ENCODE data around the gene SMIM23. TPM values are rescaled to one million over a fixed set of nuclear protein-coding genes. Genes with fewer than 3 reads are reported as not detected.

Gene SMIM23
- total RNA-seq, 2 donors from 2014 or later: not detected

DNA sequence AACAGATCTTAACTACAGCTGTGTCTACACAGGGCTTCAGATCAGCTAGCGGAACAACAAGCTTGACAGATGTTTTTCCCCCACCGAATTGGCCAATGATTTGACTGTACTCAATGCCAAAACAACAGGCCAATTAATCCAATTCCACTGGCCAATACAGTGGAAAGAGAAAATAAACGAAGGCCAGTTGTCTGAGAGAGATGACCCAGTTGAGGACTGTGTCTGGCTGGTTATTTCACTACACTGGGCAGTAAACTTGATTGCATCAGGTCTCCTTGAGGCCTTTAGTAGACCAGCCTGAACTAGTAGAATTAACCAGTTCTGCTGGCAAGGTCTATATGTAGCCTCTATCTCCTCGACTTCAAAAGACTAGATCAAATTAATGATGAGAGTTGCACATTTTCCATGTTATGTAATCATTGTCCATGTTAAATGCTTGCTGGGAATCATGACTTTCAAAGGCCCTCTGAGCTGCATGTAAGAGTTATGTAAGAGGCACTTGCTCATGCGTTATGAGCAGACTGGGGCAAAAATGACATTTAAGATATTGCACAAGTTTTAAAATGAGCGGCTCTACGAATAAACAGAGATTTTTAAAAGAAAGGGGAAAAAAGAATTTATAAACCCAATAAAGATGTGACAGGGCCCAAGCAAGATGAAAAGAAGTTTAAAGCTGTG is 28.3 kb downstream of the SMIM23 start:
- WGBS, 2 donors: 80 to 89% methylated on average over 7 of the region's 7 CpGs
- H3K27ac ChIP-seq: no peak overlapping the region
- H3K36me3 ChIP-seq (replicated peaks in 1 of 2; ENCODE audit: insufficient read depth in 1 of 2, low read depth in 2 of 2): no peaks in the 10 kb centered on the region
- no peaks in the 10 kb centered on the region for H3K27me3 ChIP-seq
- peaks cover 0 to 16% (median 0%) of the 10 kb centered on the region in 3 donors for H3K9me3 ChIP-seq
- intact Hi-C loops (cut with DNase I): no loop called here
- no peaks in the 10 kb centered on the region for H3K4me1 ChIP-seq
- TF ChIP-seq POLR2A (IDR thresholded peaks at IDR 0.05): no peak
- TF ChIP-seq, protein P1, sequence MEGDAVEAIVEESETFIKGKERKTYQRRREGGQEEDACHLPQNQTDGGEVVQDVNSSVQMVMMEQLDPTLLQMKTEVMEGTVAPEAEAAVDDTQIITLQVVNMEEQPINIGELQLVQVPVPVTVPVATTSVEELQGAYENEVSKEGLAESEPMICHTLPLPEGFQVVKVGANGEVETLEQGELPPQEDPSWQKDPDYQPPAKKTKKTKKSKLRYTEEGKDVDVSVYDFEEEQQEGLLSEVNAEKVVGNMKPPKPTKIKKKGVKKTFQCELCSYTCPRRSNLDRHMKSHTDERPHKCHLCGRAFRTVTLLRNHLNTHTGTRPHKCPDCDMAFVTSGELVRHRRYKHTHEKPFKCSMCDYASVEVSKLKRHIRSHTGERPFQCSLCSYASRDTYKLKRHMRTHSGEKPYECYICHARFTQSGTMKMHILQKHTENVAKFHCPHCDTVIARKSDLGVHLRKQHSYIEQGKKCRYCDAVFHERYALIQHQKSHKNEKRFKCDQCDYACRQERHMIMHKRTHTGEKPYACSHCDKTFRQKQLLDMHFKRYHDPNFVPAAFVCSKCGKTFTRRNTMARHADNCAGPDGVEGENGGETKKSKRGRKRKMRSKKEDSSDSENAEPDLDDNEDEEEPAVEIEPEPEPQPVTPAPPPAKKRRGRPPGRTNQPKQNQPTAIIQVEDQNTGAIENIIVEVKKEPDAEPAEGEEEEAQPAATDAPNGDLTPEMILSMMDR (IDR thresholded peaks at IDR 0.05): no peak
- H3K4me3 ChIP-seq: no peak overlapping the region
- ATAC-seq: no peak
- DNase-seq: no peak

GRCh38 chr5:171816666-171817065 is 31.0 kb downstream of the SMIM23 start:
- no peaks in the 10 kb centered on the region for H3K4me1 ChIP-seq
- H3K27ac ChIP-seq: no peak overlapping the region
- H3K27me3 ChIP-seq: no peaks in the 10 kb centered on the region
- no peak overlapping the region for H3K4me3 ChIP-seq
- TF ChIP-seq POLR2A (IDR thresholded peaks at IDR 0.05): no peak
- TF ChIP-seq, protein P1 (IDR thresholded peaks at IDR 0.05): no peak
- DNase-seq (no peak), ATAC-seq (no peak)
- H3K9me3 ChIP-seq: peaks cover 0 to 11% (median 0%) of the 10 kb centered on the region in 3 donors
- WGBS, 2 donors: 22 to 67% methylated on average over 1 of the region's 1 CpG
- no peaks in the 10 kb centered on the region for H3K36me3 ChIP-seq (replicated peaks in 1 of 2; ENCODE audit: insufficient read depth in 1 of 2, low read depth in 2 of 2)
- intact Hi-C loops (cut with DNase I): no loop called here

DNA sequence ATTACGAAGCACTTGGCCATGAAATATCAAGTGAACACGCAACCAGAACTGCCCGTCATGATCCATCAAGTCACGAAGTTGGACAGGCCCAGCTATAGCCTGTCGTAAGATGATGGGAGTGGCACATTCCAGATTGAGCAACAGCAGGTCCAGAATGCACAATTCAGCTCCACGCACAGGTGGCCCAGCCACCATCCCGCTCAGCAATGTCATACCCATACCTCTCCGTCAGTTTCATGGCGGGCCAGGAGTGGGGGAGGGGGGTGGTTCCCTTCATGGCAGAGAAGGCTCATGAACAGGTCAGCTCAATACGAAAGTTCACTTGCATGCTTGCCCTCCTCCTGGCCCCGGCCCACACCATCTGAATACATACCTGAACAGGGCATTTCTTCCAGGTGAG is 34.9 kb downstream of the SMIM23 start:
- no peaks in the 10 kb centered on the region for H3K9me3 ChIP-seq
- H3K4me3 ChIP-seq: no peak overlapping the region
- H3K36me3 ChIP-seq (replicated peaks in 1 of 2; ENCODE audit: insufficient read depth in 1 of 2, low read depth in 2 of 2): no peaks in the 10 kb centered on the region
- no peak overlapping the region for H3K27ac ChIP-seq
- no peaks in the 10 kb centered on the region for H3K27me3 ChIP-seq
- WGBS, 2 donors: 86 to 94% methylated on average over 11 of the region's 11 CpGs
- TF ChIP-seq, protein P1 (IDR thresholded peaks at IDR 0.05): no peak
- no peak for TF ChIP-seq POLR2A (IDR thresholded peaks at IDR 0.05)
- no peak for DNase-seq
- intact Hi-C loops (cut with DNase I): no loop called here
- no peaks in the 10 kb centered on the region for H3K4me1 ChIP-seq
- no peak for ATAC-seq

DNA sequence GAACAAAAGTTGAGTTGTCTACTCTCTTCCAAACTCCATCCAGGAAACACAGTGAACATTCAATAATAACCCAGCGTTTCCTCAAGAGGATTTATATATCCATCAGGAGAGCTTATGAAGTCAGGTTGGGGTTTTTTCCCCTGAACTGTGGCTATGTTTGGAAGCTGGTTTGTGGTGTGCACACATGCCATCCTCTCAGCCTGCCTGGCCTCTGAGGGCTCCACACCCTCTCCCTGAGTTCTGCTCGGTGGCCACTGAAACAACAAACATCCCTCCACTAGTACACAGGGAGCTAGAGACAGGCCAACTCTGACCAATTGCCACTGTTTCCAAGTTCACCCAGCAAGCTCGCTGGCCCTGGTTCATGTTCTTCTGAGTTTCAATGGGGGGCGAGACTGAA is 35.7 kb downstream of the SMIM23 start:
- TF ChIP-seq, protein P1 (IDR thresholded peaks at IDR 0.05): no peak
- TF ChIP-seq POLR2A (IDR thresholded peaks at IDR 0.05): no peak
- Histone ChIP-seq H3K27ac (no peak overlapping the region), H3K9me3 (no peaks in the 10 kb centered on the region), H3K36me3 (replicated peaks in 1 of 2; ENCODE audit: insufficient read depth in 1 of 2, low read depth in 2 of 2) (no peaks in the 10 kb centered on the region), H3K27me3 (no peaks in the 10 kb centered on the region), H3K4me3 (no peak overlapping the region), H3K4me1 (no peaks in the 10 kb centered on the region)
- ATAC-seq: no peak
- WGBS, 2 donors: 76 to 89% methylated on average over 4 of the region's 4 CpGs
- intact Hi-C loops (cut with DNase I): no loop called here
- no peak for DNase-seq

- peak in 2 of 4 donors; percentile 26 to 51 for DNase-seq
- Histone ChIP-seq H3K4me1 (no peaks in the 10 kb centered on the region), H3K9me3 (no peaks in the 10 kb centered on the region), H3K27me3 (no peaks in the 10 kb centered on the region), H3K36me3 (replicated peaks in 1 of 2; ENCODE audit: insufficient read depth in 1 of 2, low read depth in 2 of 2) (no peaks in the 10 kb centered on the region), H3K27ac (no peak overlapping the region), H3K4me3 (no peak overlapping the region)
- intact Hi-C loops (cut with DNase I): no loop called here
- ATAC-seq: no peak
- WGBS, 2 donors: 33 to 37% methylated on average over 5 of the region's 5 CpGs
- TF ChIP-seq, protein P1 (IDR thresholded peaks at IDR 0.05): no peak
- no peak for TF ChIP-seq POLR2A (IDR thresholded peaks at IDR 0.05)
Observed at GRCh38 chr5:171823269-171823668, 37.7 kb downstream of the SMIM23 start.

Data from body of pancreas (tissue), 4 donors.